BJ (cell line): Measurements from ENCODE around the gene PLEKHF1. TPM values are rescaled to one million over a fixed set of nuclear protein-coding genes. Genes with fewer than 3 reads are reported as not detected.
A peak's percentile ranks its signal among the peaks of the same experiment; 100 is the strongest.

Source experiments
- CTCF ChIA-PET: fragments of 350-600 bp; formaldehyde crosslinking; extraction: SDS; loops from one replicate; lab custom pipeline; 2021; ENCODE audit warnings: antibody characterized with exemption, inconsistent platforms; lab: Yijun Ruan, JAX
- POLR2A ChIA-PET: fragments of 300-600 bp; sonication (Branson Sonifier 250); formaldehyde crosslinking; extraction: SDS; loops from one replicate; lab custom pipeline; 2021; ENCODE audit warnings: antibody characterized with exemption; lab: Charles Lee
- DNase-seq: peaks from one replicate; pipeline ENCODE4 v3.0.0-alpha.2; 2011; ENCODE audit warnings: low read depth
- H3K27me3 ChIP-seq: 2 replicates; pipeline ENCODE4 v1.6.0; 2011; ENCODE audit warnings: low read length; ENCODE audit not compliant: control insufficient read depth, insufficient read depth
- H3K36me3 ChIP-seq: 2 replicates; pipeline ENCODE4 v1.5.1; 2011; ENCODE audit warnings: low read length; ENCODE audit not compliant: control insufficient read depth, insufficient read depth
- H3K4me3 ChIP-seq: 2 replicates; pipeline ENCODE4 v1.5.1; 2011; ENCODE audit warnings: low read depth, mild to moderate bottlenecking, control low read depth, low read length
- polyA minus RNA-seq: library from RNA; depleted of rRNA, polyadenylated mRNA; stranded (reverse); fragments of >200 nt; gene quantifications from 2 replicates; pipeline ENCODE4 v1.2.3, GENCODE V29; 2011; rRNA and poly(A)+ RNA removed
- polyA plus RNA-seq: library from polyadenylated mRNA; depleted of rRNA; stranded (reverse); fragments of >200 nt; gene quantifications from 2 replicates; pipeline ENCODE4 v1.2.3, GENCODE V29; 2011; rRNA removed
- TF ChIP-seq, protein P1 (sequence below): IDR thresholded peaks from 2 replicates; pipeline ENCODE4 v1.5.1; 2011; ENCODE audit warnings: low read depth, mild to moderate bottlenecking, control low read depth, inconsistent platforms, low read length, moderate library complexity; ENCODE audit not compliant: insufficient read depth

PLEKHF1 gene, protein sequence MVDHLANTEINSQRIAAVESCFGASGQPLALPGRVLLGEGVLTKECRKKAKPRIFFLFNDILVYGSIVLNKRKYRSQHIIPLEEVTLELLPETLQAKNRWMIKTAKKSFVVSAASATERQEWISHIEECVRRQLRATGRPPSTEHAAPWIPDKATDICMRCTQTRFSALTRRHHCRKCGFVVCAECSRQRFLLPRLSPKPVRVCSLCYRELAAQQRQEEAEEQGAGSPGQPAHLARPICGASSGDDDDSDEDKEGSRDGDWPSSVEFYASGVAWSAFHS
- polyA plus RNA-seq (5.3 and 8.7 TPM in 2 replicates), polyA minus RNA-seq (4.6 and 10.1 TPM in 2 replicates)

DNA sequence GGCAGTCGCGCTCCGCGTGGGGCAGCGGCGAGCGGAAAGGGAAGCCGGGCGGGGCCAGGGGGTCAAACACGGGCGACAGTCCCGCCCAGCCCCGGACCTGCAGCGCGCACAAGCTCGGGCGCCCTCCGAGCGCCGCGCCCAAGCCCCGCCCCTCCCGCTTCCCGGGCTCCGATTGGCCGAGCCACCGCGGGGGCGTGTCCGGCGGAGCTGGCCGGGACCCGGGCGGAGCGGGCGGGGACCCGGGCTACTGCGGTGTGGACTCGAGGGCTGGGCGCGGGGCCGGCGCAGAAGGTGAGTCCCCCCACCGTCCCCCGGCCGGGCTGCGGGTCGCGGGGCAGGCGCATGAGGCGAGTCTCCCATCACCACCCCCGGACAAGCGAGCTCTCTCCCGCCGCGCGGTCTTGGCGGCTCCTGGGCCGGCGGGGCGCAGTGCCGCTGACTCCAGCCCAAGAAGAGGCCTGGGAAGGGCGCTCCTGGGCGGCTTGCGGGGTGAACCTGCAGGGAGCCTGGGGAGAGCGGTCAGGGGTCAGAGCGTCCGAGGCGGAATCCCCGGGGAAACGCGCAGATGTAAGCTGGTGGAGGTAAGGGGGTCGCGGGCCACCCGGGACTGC is at the start of gene PLEKHF1:
Gene PLEKHF1 (plus strand): TSS at position 247 of the 611 bp plus-strand sequence. CDS start 8,379 bp downstream, outside the sequence.
- H3K36me3 ChIP-seq, result no peaks in the 10 kb centered on the region; the same call in 1 of the 2 replicates
- H3K27me3 ChIP-seq, result no peaks in the 10 kb centered on the region
- no peak for DNase-seq
- H3K4me3 ChIP-seq, result peak within 1 kb of the TSS; percentile 82
- CTCF ChIA-PET, result interaction anchor here (0.7 to 10.1 kb wide), 4 partner anchors 29 to 55 kb away, joined by 3 to 62 read pairs (median 4); no protein-coding TSS in a partner anchor
- TF ChIP-seq, protein P1, sequence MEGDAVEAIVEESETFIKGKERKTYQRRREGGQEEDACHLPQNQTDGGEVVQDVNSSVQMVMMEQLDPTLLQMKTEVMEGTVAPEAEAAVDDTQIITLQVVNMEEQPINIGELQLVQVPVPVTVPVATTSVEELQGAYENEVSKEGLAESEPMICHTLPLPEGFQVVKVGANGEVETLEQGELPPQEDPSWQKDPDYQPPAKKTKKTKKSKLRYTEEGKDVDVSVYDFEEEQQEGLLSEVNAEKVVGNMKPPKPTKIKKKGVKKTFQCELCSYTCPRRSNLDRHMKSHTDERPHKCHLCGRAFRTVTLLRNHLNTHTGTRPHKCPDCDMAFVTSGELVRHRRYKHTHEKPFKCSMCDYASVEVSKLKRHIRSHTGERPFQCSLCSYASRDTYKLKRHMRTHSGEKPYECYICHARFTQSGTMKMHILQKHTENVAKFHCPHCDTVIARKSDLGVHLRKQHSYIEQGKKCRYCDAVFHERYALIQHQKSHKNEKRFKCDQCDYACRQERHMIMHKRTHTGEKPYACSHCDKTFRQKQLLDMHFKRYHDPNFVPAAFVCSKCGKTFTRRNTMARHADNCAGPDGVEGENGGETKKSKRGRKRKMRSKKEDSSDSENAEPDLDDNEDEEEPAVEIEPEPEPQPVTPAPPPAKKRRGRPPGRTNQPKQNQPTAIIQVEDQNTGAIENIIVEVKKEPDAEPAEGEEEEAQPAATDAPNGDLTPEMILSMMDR, result no peak
- POLR2A ChIA-PET, result no interaction called here

DNA sequence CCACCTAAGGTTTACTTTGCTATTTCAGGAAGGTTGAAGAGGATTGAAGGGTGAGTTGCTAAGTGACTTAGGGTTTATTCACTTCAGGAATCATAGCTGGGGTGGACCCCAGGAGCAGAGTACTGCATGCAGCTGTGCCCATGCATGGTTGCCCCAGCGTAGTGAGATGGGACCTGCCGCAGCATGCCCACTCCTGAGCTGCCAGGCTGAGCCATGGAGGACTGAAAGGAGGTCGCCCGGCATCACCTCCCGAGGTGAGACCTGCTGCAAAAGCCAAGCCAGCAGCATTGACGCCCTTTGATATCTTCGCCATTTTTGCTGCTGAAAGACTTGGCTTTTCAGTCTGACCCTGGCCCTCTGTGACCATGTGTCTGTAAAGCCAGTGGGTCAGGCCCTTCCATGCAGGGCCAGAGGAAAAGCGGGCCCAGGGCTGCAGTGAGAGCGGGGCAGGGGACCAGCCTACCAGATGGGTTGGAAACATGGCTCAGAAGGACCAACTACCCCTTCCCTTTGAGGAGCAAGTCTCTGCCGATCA is 49.3 kb upstream of the PLEKHF1 start:
- CTCF ChIA-PET, result interaction anchor here (1.6 to 2.6 kb wide), 2 partner anchors 100 to 105 kb away, joined by 3 to 7 read pairs; no protein-coding TSS in a partner anchor
- POLR2A ChIA-PET, result no interaction called here
- Histone ChIP-seq H3K36me3 (peaks cover 31% of the 10 kb centered on the region), H3K27me3 (peaks cover 6% of the 10 kb centered on the region; the same call in 1 of the 2 replicates), H3K4me3 (no peak overlapping the region)
- TF ChIP-seq, protein P1, result no peak
- no peak for DNase-seq

DNA sequence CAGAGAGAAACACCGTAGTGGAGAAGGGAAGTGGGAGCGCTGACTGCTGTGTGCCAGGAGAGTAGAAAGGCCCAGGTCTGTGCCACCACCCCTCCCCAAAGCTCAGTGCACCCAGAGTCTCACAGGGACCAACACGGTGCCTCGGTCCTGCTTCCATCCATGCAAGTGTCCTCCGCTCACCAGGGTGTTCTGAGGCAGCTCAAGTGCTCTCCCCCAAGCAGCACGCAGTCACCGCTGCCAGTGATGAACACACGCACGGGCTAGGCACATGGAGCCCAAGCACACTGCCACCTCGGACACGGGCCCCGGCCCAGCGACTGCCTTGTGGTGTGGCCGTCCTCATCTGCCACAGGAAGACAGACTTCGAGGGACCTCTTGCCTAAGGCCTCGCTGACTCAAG is 48.7 kb upstream of the PLEKHF1 start:
- Histone ChIP-seq H3K36me3 (peaks cover 30% of the 10 kb centered on the region), H3K27me3 (peaks cover 6% of the 10 kb centered on the region; the same call in 1 of the 2 replicates), H3K4me3 (no peak overlapping the region)
- TF ChIP-seq, protein P1, result no peak
- POLR2A ChIA-PET, result no interaction called here
- DNase-seq, result no peak
- CTCF ChIA-PET, result interaction anchor here (1.0 to 2.6 kb wide), 3 partner anchors 11 to 104 kb away, joined by 3 to 7 read pairs (median 3); no protein-coding TSS in a partner anchor

DNA sequence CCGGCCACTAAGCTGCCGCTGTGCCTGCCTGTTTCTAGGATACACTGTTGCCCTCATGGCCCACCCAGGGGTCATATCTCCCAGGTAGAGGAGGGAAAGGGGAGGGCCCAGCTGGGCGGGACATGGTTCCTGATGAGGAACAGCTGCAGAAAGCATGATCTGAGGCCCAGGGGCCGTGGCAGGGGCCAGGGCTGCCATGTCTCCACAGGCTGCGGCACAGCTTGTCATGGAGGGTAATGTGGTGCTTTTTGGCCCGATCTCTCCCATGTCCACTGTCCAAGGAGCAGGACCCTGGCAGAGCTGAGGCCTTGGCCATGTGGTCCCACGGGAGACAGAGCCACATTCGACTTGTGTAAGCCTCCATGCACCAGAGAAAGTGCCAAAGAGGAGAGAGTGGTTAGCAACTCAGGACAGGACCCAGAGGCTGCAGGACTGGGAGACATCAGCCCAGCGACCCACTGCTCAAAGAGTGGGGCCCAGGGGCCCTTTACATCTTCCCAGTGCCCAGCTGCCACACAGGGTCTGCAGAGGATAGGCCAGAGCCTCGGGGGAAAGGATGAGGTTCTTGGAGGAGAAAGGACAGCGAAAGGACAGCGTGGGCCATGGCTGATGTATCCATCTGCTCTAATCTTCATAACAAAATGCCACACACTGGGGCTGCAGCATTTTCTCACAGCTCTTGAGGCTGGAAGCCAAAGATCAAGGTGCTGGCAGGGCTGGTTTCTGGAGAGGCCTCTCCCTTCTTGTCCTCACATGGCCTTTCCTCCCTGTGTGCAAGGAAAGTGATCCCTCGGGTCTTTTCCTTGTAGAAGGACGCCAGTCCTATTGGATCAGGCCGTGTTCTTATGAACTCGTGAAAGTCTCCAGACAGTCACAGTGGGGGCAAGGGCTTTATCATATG is 47.6 kb upstream of the PLEKHF1 start:
- ChIA-PET POLR2A (interaction anchor here (0.5 kb wide), 1 partner anchor 227 kb away, joined by 3 read pairs; no protein-coding TSS in a partner anchor), CTCF (interaction anchor here (0.8 to 4.5 kb wide), 7 partner anchors 7 to 103 kb away, joined by 3 to 25 read pairs (median 3); partner anchors contain the start of gene PLEKHF1)
- H3K4me3 ChIP-seq, result no peak overlapping the region
- TF ChIP-seq, protein P1, result no peak
- peaks cover 6% of the 10 kb centered on the region; the same call in 1 of the 2 replicates for H3K27me3 ChIP-seq
- DNase-seq, result no peak
- peaks cover 22% of the 10 kb centered on the region for H3K36me3 ChIP-seq
